ENCODE data around the gene BIRC7. TPM values are rescaled to one million over a fixed set of nuclear protein-coding genes. Genes with fewer than 3 reads are reported as not detected.

BIRC7 gene
- total RNA-seq, 1 experiment from 2014 or later: 0.96 TPM

- TF ChIP-seq ATF3 (IDR thresholded peaks at IDR 0.05): no peak
- TF ChIP-seq ZBTB33 (IDR thresholded peaks at IDR 0.05; ENCODE audit: extremely low read depth, insufficient replicate concordance, low read length): no peak
- TF ChIP-seq ELF1 (IDR thresholded peaks at IDR 0.05; ENCODE audit: borderline replicate concordance, low read depth): no peak
- TF ChIP-seq FOSL1 (IDR thresholded peaks at IDR 0.05; ENCODE audit: low read depth): no peak
- no peak for TF ChIP-seq SP1 (IDR thresholded peaks at IDR 0.05; ENCODE audit: low read depth)
- TF ChIP-seq TCF7L2 (IDR thresholded peaks at IDR 0.05; ENCODE audit: borderline replicate concordance, extremely low read depth, insufficient read depth, insufficient read length): no peak
- no peak overlapping the region for H2AFZ ChIP-seq (ENCODE audit: low read depth, low read length, poor library complexity, severe bottlenecking)
- no peak overlapping the region for H3K4me2 ChIP-seq (ENCODE audit: low read length)
- H3K27me3 ChIP-seq (ENCODE audit: insufficient read depth, low read length): no peaks in the 10 kb centered on the region
- intact Hi-C loops (cut with micrococcal nuclease): no loop called here
- no TSS peak for BruUV-seq (replicated peaks)
- H4K20me1 ChIP-seq (ENCODE audit: insufficient read depth): no peaks in the 10 kb centered on the region
- no peak overlapping the region for H3K27ac ChIP-seq (ENCODE audit: low read depth, low read length)
- CTCF ChIA-PET: no interaction called here
- POLR2A ChIA-PET: no interaction called here
- H3K4me3 ChIP-seq (replicated peaks in 1 of 2; ENCODE audit: low read depth in 1 of 2, low read length in 2 of 2): no peak overlapping the region
- ATAC-seq (no peak), DNase-seq (ENCODE audit: low read depth, low spot score) (no peak)
- H3K9me2 ChIP-seq (ENCODE audit: insufficient read depth): no peaks in the 10 kb centered on the region
- H3K9me3 ChIP-seq (ENCODE audit: control insufficient read depth in 1 of 2, insufficient read depth in 1 of 2, low read depth in 1 of 2, low read length in 2 of 2): no peaks in the 10 kb centered on the region
- H3K9ac ChIP-seq (ENCODE audit: low read length): no peak overlapping the region
- H3K36me3 ChIP-seq (ENCODE audit: control insufficient read depth in 1 of 2, insufficient read depth in 2 of 2, low read length in 2 of 2): no peaks in the 10 kb centered on the region
- H3K4me1 ChIP-seq (ENCODE audit: control insufficient read depth in 1 of 2, insufficient read depth in 2 of 2, low read length in 2 of 2): peaks cover 1 to 13% of the 10 kb centered on the region in 2 experiments; a peak in 3 of 4 replicates
- RAD21 ChIA-PET (ENCODE audit: low non-redundant PET in 1 of 2, low total read pairs in 2 of 2, uncharacterized antibody in 2 of 2, unreplicated experiment in 2 of 2): no interaction called here
- no peaks in the 10 kb centered on the region for H3K79me2 ChIP-seq (ENCODE audit: insufficient read depth, low read length)
Measured at GRCh38 chr20:63240004-63240403, 4.3 kb downstream of the BIRC7 start.

- Histone ChIP-seq H3K4me3 (replicated peaks in 1 of 2; ENCODE audit: low read depth in 1 of 2, low read length in 2 of 2) (no peak overlapping the region), H3K4me1 (ENCODE audit: control insufficient read depth in 1 of 2, insufficient read depth in 2 of 2, low read length in 2 of 2) (peaks cover 0 to 5% of the 10 kb centered on the region in 2 experiments; a peak in 1 of 4 replicates), H4K20me1 (ENCODE audit: insufficient read depth) (no peaks in the 10 kb centered on the region), H3K36me3 (ENCODE audit: control insufficient read depth in 1 of 2, insufficient read depth in 2 of 2, low read length in 2 of 2) (no peaks in the 10 kb centered on the region), H3K9me2 (ENCODE audit: insufficient read depth) (no peaks in the 10 kb centered on the region), H3K4me2 (ENCODE audit: low read length) (no peak overlapping the region), H3K79me2 (ENCODE audit: insufficient read depth, low read length) (no peaks in the 10 kb centered on the region), H3K9me3 (ENCODE audit: control insufficient read depth in 1 of 2, insufficient read depth in 1 of 2, low read depth in 1 of 2, low read length in 2 of 2) (no peaks in the 10 kb centered on the region), H3K27me3 (ENCODE audit: insufficient read depth, low read length) (no peaks in the 10 kb centered on the region), H2AFZ (ENCODE audit: low read depth, low read length, poor library complexity, severe bottlenecking) (no peak overlapping the region), H3K9ac (ENCODE audit: low read length) (no peak overlapping the region), H3K27ac (ENCODE audit: low read depth, low read length) (no peak overlapping the region)
- ATAC-seq (no peak), DNase-seq (ENCODE audit: low read depth, low spot score) (no peak)
- POLR2A ChIA-PET: no interaction called here
- CTCF ChIA-PET: no interaction called here
- BruUV-seq (replicated peaks): no TSS peak
- RAD21 ChIA-PET (ENCODE audit: low non-redundant PET in 1 of 2, low total read pairs in 2 of 2, uncharacterized antibody in 2 of 2, unreplicated experiment in 2 of 2): no interaction called here
- intact Hi-C loops (cut with micrococcal nuclease): no loop called here
- no peak for TF ChIP-seq SP1 (IDR thresholded peaks at IDR 0.05; ENCODE audit: low read depth)
- no peak for TF ChIP-seq SRF (IDR thresholded peaks at IDR 0.05; ENCODE audit: low read depth)
Measured at GRCh38 chr20:63241272-63241671, 5.6 kb downstream of the BIRC7 start.
